Uterus (tissue), 4 donors: Measurements from ENCODE around the gene FXN. TPM values are rescaled to one million over a fixed set of nuclear protein-coding genes. Genes with fewer than 3 reads are reported as not detected.
A peak's percentile ranks its signal among the peaks of the same experiment; 100 is the strongest.

Experiments used
- DNase-seq, 2 donors: peaks; one replicate each; pipeline ENCODE4 v3.0.0-alpha.2; 2019 to 2020
- H3K27ac ChIP-seq, 2 donors: fragments of 200-600 bp; sonication (generic); 1 replicate in 1 of 2; 2 replicates in 1 of 2; pipeline ENCODE4 v1.5.1; 2016 to 2018
- H3K27me3 ChIP-seq, 2 donors: fragments of 200-600 bp; sonication (generic); one replicate each; pipeline ENCODE4 v1.5.1; 2018 to 2019; ENCODE audit warnings: control low read depth in 1 of 2
- H3K36me3 ChIP-seq, 2 donors: fragments of 200-600 bp; sonication (generic); one replicate each; pipeline ENCODE4 v1.5.1; 2019; ENCODE audit warnings: control low read depth in 1 of 2
- H3K4me1 ChIP-seq, 2 donors: fragments of 200-600 bp; sonication (generic); one replicate each; pipeline ENCODE4 v1.5.1; 2018 to 2019; ENCODE audit warnings: control low read depth in 1 of 2
- H3K4me3 ChIP-seq, 2 donors: fragments of 200-600 bp; sonication (generic); 1 replicate in 1 of 2; 2 replicates in 1 of 2; pipeline ENCODE4 v1.5.1; 2018 to 2019; ENCODE audit warnings: mild to moderate bottlenecking in 1 of 2
- H3K9me3 ChIP-seq, 2 donors: fragments of 200-600 bp; sonication (generic); one replicate each; pipeline ENCODE4 v1.5.1; 2019; ENCODE audit warnings: control low read depth in 1 of 2
- POLR2A ChIP-seq, 2 donors: fragments of 450-650 bp; IDR thresholded peaks; one replicate each; pipeline ENCODE4 v1.6.1; 2016; ENCODE audit warnings: antibody characterized with exemption in 2 of 2, mild to moderate bottlenecking in 1 of 2, moderate library complexity in 1 of 2
- intact Hi-C: fragments of 100-400 bp; cut with DNase I; formaldehyde crosslinking; loops from one replicate; pipeline ENCODE4 v1.15.1; 2023; ENCODE audit warnings: low total_unique reads
- total RNA-seq, 4 donors: library from RNA; depleted of rRNA in 3 of 4; stranded (reverse); fragments of >200 nt in 3 of 4; gene quantifications; one replicate each; pipeline versions ENCODE4 v1.1.0 to v1.2.4, GENCODE V29; 2014 to 2023
- TF ChIP-seq, protein P1 (sequence below), 4 experiments: fragments of 200-600 bp in 2 of 4; fragments of 450-650 bp in 2 of 4; sonication (generic) in 2 of 4; IDR thresholded peaks; one replicate each; pipeline ENCODE4 v1.5.1; 2016 to 2019; ENCODE audit warnings: antibody characterized with exemption in 4 of 4, mild to moderate bottlenecking in 2 of 4, moderate library complexity in 1 of 4
- donor health status: DM: yes; HTN: yes; CAD: no.

The FXN gene
- total RNA-seq, 4 donors from 2014 or later = 5.9 to 20.3 (median 18.5) TPM

DNA sequence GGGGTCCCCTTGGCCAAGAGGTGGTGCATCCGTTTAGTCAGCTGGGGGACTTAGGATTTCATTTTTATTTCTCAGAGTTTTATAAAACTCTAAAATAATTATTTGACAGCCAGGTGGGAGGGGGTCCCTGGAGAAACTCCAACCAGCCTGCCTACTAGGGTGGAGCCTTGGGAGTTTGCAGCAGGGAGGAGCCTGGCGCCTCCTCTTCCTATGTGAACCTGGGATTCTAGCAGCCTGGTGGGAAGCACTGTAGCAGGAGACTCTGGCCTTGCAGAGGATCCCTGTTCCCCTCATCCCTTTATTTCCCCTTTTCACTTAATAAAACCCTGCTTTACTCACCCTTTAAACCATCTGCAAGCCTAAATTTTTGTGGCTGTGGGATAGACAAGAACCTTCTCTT is 50.8 kb downstream of the FXN start:
- no peaks in the 10 kb centered on the region for H3K9me3 ChIP-seq
- no peaks in the 10 kb centered on the region for H3K4me1 ChIP-seq
- no peak overlapping the region for H3K27ac ChIP-seq
- intact Hi-C loops = no loop called here
- no peaks in the 10 kb centered on the region for H3K27me3 ChIP-seq
- H3K4me3 ChIP-seq = no peak overlapping the region
- TF ChIP-seq, protein P1, sequence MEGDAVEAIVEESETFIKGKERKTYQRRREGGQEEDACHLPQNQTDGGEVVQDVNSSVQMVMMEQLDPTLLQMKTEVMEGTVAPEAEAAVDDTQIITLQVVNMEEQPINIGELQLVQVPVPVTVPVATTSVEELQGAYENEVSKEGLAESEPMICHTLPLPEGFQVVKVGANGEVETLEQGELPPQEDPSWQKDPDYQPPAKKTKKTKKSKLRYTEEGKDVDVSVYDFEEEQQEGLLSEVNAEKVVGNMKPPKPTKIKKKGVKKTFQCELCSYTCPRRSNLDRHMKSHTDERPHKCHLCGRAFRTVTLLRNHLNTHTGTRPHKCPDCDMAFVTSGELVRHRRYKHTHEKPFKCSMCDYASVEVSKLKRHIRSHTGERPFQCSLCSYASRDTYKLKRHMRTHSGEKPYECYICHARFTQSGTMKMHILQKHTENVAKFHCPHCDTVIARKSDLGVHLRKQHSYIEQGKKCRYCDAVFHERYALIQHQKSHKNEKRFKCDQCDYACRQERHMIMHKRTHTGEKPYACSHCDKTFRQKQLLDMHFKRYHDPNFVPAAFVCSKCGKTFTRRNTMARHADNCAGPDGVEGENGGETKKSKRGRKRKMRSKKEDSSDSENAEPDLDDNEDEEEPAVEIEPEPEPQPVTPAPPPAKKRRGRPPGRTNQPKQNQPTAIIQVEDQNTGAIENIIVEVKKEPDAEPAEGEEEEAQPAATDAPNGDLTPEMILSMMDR (IDR thresholded peaks at IDR 0.05) = no peak
- TF ChIP-seq POLR2A (IDR thresholded peaks at IDR 0.05) = no peak
- no peaks in the 10 kb centered on the region for H3K36me3 ChIP-seq
- DNase-seq = no peak

DNA sequence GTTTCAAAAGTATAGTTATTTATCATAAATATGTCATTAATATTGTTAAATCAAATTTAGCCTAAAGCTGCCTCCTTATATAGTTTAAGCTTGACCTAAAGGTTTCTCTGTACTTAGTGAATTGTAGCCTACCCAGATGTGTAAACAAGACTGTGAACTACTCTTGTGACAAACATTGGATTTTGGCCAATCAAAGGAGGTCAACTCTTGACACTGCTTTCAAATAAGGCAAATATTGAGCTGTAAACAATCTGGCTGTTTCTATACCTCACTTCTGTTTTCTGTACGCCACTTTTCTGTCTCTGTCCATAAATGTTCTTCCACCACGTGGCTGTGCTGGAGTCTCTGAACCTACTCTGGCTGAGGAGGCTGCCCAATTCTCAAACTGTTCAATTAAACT is 51.2 kb downstream of the FXN start:
- Histone ChIP-seq H3K4me3 (no peak overlapping the region), H3K4me1 (no peaks in the 10 kb centered on the region), H3K27me3 (no peaks in the 10 kb centered on the region), H3K27ac (no peak overlapping the region), H3K36me3 (no peaks in the 10 kb centered on the region), H3K9me3 (no peaks in the 10 kb centered on the region)
- intact Hi-C loops = no loop called here
- no peak for DNase-seq
- TF ChIP-seq POLR2A (IDR thresholded peaks at IDR 0.05) = no peak
- TF ChIP-seq, protein P1 (IDR thresholded peaks at IDR 0.05) = no peak

DNA sequence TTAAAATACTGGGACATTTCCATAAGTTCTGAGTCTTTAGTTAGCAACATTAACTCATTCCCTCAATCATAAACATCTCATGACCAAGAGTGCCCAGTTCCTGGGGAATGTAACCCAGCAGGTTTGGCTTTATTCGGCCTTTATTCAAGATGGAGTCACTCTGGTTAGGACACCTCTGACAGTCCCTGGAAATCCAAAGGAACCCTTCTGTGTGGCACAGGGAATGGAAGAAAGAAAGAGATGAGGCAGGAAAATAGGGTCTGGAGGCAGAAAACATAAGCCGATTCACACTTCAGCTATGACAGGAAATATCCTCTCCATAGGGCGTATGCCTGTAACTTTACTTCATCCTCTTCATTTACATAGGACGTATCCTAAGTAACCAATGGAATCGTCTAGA is 53.5 kb downstream of the FXN start:
- Histone ChIP-seq H3K36me3 (no peaks in the 10 kb centered on the region), H3K9me3 (no peaks in the 10 kb centered on the region), H3K4me3 (no peak overlapping the region), H3K27ac (no peak overlapping the region), H3K4me1 (no peaks in the 10 kb centered on the region), H3K27me3 (no peaks in the 10 kb centered on the region)
- intact Hi-C loops = no loop called here
- DNase-seq = no peak
- TF ChIP-seq, protein P1 (IDR thresholded peaks at IDR 0.05) = no peak
- TF ChIP-seq POLR2A (IDR thresholded peaks at IDR 0.05) = no peak

DNA sequence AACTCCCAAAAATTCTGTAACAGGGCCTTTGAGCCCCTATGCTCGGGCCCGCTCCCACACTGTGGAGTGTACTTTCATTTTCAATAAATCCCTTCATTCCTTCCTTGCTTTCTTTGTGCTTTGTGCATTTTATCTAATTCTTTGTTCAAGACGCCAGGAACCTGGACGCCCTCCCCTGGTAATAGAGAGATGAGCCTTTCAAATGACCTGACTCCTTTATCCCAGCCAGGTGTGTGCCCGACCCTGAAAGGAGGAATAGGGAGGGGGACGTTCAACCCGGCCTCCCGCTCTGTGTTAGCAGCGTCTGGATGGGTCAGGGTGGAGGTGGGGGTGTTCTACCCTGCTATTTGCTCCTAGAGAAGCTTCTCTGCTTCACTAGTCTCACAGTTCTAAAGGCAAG is 53.9 kb downstream of the FXN start:
- DNase-seq = no peak
- intact Hi-C loops = no loop called here
- H3K27me3 ChIP-seq = no peaks in the 10 kb centered on the region
- no peak for TF ChIP-seq POLR2A (IDR thresholded peaks at IDR 0.05)
- H3K27ac ChIP-seq = peak overlapping the region in 1 of 2 donors; percentile 54
- H3K9me3 ChIP-seq = no peaks in the 10 kb centered on the region
- no peak overlapping the region for H3K4me3 ChIP-seq
- no peaks in the 10 kb centered on the region for H3K4me1 ChIP-seq
- no peaks in the 10 kb centered on the region for H3K36me3 ChIP-seq

DNA sequence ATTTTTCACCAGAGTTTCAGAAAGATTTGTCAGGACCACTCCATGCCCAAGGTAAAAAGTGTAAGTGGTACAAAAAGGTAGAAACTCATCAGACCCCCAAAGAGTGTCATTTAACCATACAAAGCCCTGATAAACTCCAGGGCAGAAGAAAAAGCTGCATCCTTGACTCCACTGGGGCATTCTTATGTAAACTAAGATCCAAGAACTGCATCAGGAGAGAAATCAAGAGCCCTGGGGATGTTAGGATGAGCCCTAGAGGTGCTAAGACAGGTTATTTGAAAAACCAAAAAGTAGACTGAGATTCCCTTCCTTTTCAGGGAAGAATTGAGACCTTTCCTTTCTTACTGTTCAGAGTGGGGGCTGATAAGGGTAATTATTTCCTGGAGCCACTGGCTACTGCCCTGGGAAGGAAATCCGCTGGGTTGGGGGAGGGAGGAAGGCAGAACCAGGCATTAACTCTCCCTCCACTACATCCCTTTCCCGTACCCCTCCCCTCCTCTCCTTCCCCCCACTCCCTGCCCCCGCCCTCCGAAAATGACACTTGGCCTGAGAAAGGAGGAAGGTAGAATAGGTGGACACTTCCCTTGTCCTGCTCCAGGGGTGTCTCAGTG is 54.7 kb downstream of the FXN start:
- H3K9me3 ChIP-seq = no peaks in the 10 kb centered on the region
- H3K36me3 ChIP-seq = no peaks in the 10 kb centered on the region
- H3K27ac ChIP-seq = peak overlapping the region; percentile 18 to 54
- no peaks in the 10 kb centered on the region for H3K27me3 ChIP-seq
- intact Hi-C loops = no loop called here
- H3K4me1 ChIP-seq = no peaks in the 10 kb centered on the region
- TF ChIP-seq, protein P1 (IDR thresholded peaks at IDR 0.05) = no peak
- no peak for TF ChIP-seq POLR2A (IDR thresholded peaks at IDR 0.05)
- no peak for DNase-seq
- H3K4me3 ChIP-seq = no peak overlapping the region

- Histone ChIP-seq H3K27ac (peak overlapping the region; percentile 18 to 54), H3K4me3 (no peak overlapping the region), H3K36me3 (no peaks in the 10 kb centered on the region), H3K27me3 (no peaks in the 10 kb centered on the region), H3K4me1 (no peaks in the 10 kb centered on the region), H3K9me3 (no peaks in the 10 kb centered on the region)
- intact Hi-C loops = no loop called here
- DNase-seq = no peak
- TF ChIP-seq, protein P1 (IDR thresholded peaks at IDR 0.05) = no peak
- no peak for TF ChIP-seq POLR2A (IDR thresholded peaks at IDR 0.05)
These were observed 55.4 kb downstream of the FXN start for GRCh38 chr9:69090946-69091345.
